K562 (cell line): ENCODE data around the gene DYNC2H1. TPM values are rescaled to one million over a fixed set of nuclear protein-coding genes. Genes with fewer than 3 reads are reported as not detected.

Experiments used
- ATAC-seq: fragments of 200-7000 bp; cut with Tn5 transposase; 3 replicates; pipeline ENCODE4 v1.9.1; 2020; ENCODE audit warnings: moderate library complexity
- BruUV-seq: library from RNA; stranded (reverse); fragments of 400-500 nt; replicated peaks from 2 replicates; lab custom pipeline; 2021; lab: Mats Ljungman, UMichigan
- CTCF ChIA-PET: fragments of 300-600 bp; formaldehyde crosslinking; extraction: SDS; loops from one replicate; lab custom pipeline; 2021; ENCODE audit warnings: low intra/inter-chr PET ratio; lab: Yijun Ruan, JAX
- POLR2A ChIA-PET: fragments of 300-600, 350-650 bp; sonication (Branson Sonifier 250); formaldehyde crosslinking; extraction: SDS; loops from one replicate; lab custom pipeline; 2021; ENCODE audit warnings: antibody characterized with exemption, inconsistent platforms; lab: Yijun Ruan, JAX
- DNase-seq, 4 experiments: peaks; one replicate each; pipeline versions ENCODE4 v3.0.0 to v3.0.0-alpha.2; 2011 to 2018; ENCODE audit warnings: low spot score in 3 of 4, mixed read lengths in 3 of 4; ENCODE audit errors: extremely low read depth in 1 of 4
- FAIRE-seq: peaks from 2 replicates; lab custom pipeline; 2011; peaks lifted over from hg19 to GRCh38; lab: Jason Lieb, UNC
- H2AFZ ChIP-seq: 2 replicates; pipeline ENCODE4 v1.6.0; 2011; ENCODE audit warnings: low read depth, low read length, control low read depth, inconsistent platforms
- H3K27ac ChIP-seq: fragments of 200-600 bp; 3 replicates; pipeline ENCODE4 v1.8.0; 2011; ENCODE audit warnings: low read depth, mild to moderate bottlenecking, control low read depth, inconsistent platforms, low read length, moderate library complexity, mixed read lengths; ENCODE audit errors: extremely low read depth
- H3K27me3 ChIP-seq, 2 experiments: fragments of 300-600 bp in 1 of 2; 2 replicates in 1 of 2; 3 replicates in 1 of 2; pipeline versions ENCODE4 v1.6.0 to v1.8.0; 2011; ENCODE audit warnings: inconsistent platforms in 2 of 2, low read length in 2 of 2, mild to moderate bottlenecking in 1 of 2, mixed read lengths in 1 of 2, moderate library complexity in 1 of 2; ENCODE audit not compliant: control insufficient read depth in 2 of 2, insufficient read depth in 2 of 2
- H3K36me3 ChIP-seq: fragments of 300-600 bp; 3 replicates; pipeline ENCODE4 v1.8.0; 2011; ENCODE audit warnings: mild to moderate bottlenecking, low read length, inconsistent platforms; ENCODE audit not compliant: control insufficient read depth, insufficient read depth
- H3K4me1 ChIP-seq, 2 experiments: fragments of 200-600 bp in 1 of 2; replicated peaks in 1 of 2; 2 replicates in 1 of 2; 3 replicates in 1 of 2; pipeline versions ENCODE4 v1.5.1 to v1.8.0; 2011; ENCODE audit warnings: inconsistent platforms in 2 of 2, low read length in 2 of 2, mild to moderate bottlenecking in 1 of 2, mixed read lengths in 1 of 2, moderate library complexity in 1 of 2; ENCODE audit not compliant: control insufficient read depth in 2 of 2, insufficient read depth in 2 of 2
- H3K4me2 ChIP-seq: 2 replicates; pipeline ENCODE4 v1.6.1; 2011; ENCODE audit warnings: low read length, control low read depth, inconsistent platforms, mixed read lengths; ENCODE audit not compliant: insufficient read depth
- H3K4me3 ChIP-seq: fragments of 200-600 bp; sonication (generic), shearing (Covaris generic); 2 replicates; pipeline ENCODE4 v1.5.1; 2016; ENCODE audit warnings: control low read depth, inconsistent platforms
- H3K79me2 ChIP-seq: fragments of 200-600 bp; 3 replicates; pipeline ENCODE4 v1.8.0; 2011; ENCODE audit warnings: low read length, inconsistent platforms; ENCODE audit not compliant: control insufficient read depth, insufficient read depth
- H3K9ac ChIP-seq, 2 experiments: 2 replicates each; pipeline versions ENCODE4 v1.6.0 to v1.6.1; 2011; ENCODE audit warnings: low read depth in 2 of 2, low read length in 2 of 2, control low read depth in 1 of 2, inconsistent platforms in 1 of 2, mild to moderate bottlenecking in 1 of 2, mixed read lengths in 1 of 2; ENCODE audit not compliant: insufficient read depth in 1 of 2
- H3K9me1 ChIP-seq: one replicate; pipeline ENCODE4 v1.6.0; 2011; ENCODE audit warnings: inconsistent platforms, mild to moderate bottlenecking, low read length, moderate library complexity; ENCODE audit not compliant: control insufficient read depth, insufficient read depth
- H3K9me3 ChIP-seq: replicated peaks from 2 replicates; pipeline ENCODE4 v1.5.1; 2011; ENCODE audit warnings: low read depth, low read length, inconsistent platforms; ENCODE audit not compliant: control insufficient read depth, insufficient read depth
- H4K20me1 ChIP-seq: replicated peaks from 2 replicates; pipeline ENCODE4 v1.6.1; 2011; ENCODE audit warnings: low read length, inconsistent platforms, mixed read lengths; ENCODE audit not compliant: control insufficient read depth, insufficient read depth
- CCNT2 ChIP-seq: IDR thresholded peaks from 2 replicates; pipeline ENCODE4 v1.6.1; 2011; ENCODE audit warnings: borderline replicate concordance, low read depth, mild to moderate bottlenecking, moderate library complexity, mixed read lengths, low read length; ENCODE audit not compliant: insufficient read length; ENCODE audit errors: extremely low read depth
- FOXA1 ChIP-seq: fragments of 450-650 bp; IDR thresholded peaks from 2 replicates; pipeline ENCODE4 v1.6.1; 2016; ENCODE audit warnings: mild to moderate bottlenecking, borderline replicate concordance
- FOXP1 ChIP-seq: sonication (generic); formaldehyde crosslinking; IDR thresholded peaks from 2 replicates; pipeline ENCODE4 v1.8.0; 2022; ENCODE audit warnings: mild to moderate bottlenecking, missing genetic modification reagents
- PRMT5 ChIP-seq: sonication (generic); formaldehyde crosslinking; IDR thresholded peaks from 2 replicates; pipeline ENCODE4 v1.5.0; 2020; ENCODE audit warnings: missing genetic modification reagents
- ZBTB17 ChIP-seq: fragments of 450-650 bp; formaldehyde crosslinking; IDR thresholded peaks from 2 replicates; pipeline ENCODE4 v1.4.0; 2020; ENCODE audit warnings: mild to moderate bottlenecking
- ZFP1 ChIP-seq: fragments of 450-650 bp; formaldehyde crosslinking; IDR thresholded peaks from 2 replicates; pipeline ENCODE4 v1.4.0; 2020; ENCODE audit warnings: mild to moderate bottlenecking, mixed read lengths
- ZNF551 ChIP-seq: fragments of 250-450 bp; sonication (Bioruptor Pico); IDR thresholded peaks from 2 replicates; pipeline ENCODE4 v1.5.0; 2021; ENCODE audit warnings: mild to moderate bottlenecking, moderate library complexity
- WGBS: fragments of 100-300 bp; shearing (Covaris generic); methylation state at CpG from one replicate; pipeline ENCODE4 v1.1.6; 2016; ENCODE audit warnings: low coverage, mixed read lengths; ENCODE audit not compliant: insufficient coverage; ENCODE audit errors: missing lambda C conversion rate; 5-methylcytosine and 5-hydroxymethylcytosine counted together
- in situ Hi-C: fragments of 300-500 bp; cut with MboI; formaldehyde crosslinking; loops from 4 replicates; pipeline ENCODE4 v1.15.0; 2018; ENCODE audit warnings: inconsistent platforms, mixed read lengths
- intact Hi-C: fragments of 100-400 bp; cut with micrococcal nuclease; formaldehyde crosslinking; loops from 2 replicates; pipeline ENCODE4 v1.14.2; 2022
- polyA plus RNA-seq, 8 experiments: library from polyadenylated mRNA; depleted of rRNA in 4 of 8; stranded (reverse) in 5 of 8; unstranded in 3 of 8; fragments of >200 nt; fragmentation: Nextera tagmentation in 2 of 8; fragmentation: Illumina TruSeq in 1 of 8; extraction: Ambion mirVana in 2 of 8; extraction: Trizol in 1 of 8; gene quantifications; 2 replicates each; pipeline versions ENCODE4 v1.2.1 to v1.2.3, GENCODE V29; 2011 to 2014; ENCODE audit warnings: inconsistent platforms in 1 of 8, missing spikeins in 1 of 8
- total RNA-seq, 7 experiments: library from RNA; depleted of rRNA in 6 of 7; stranded (reverse); fragments of >200 nt in 6 of 7; fragmentation: Illumina TruSeq in 2 of 7; extraction: Trizol in 2 of 7; gene quantifications; 2 replicates each; pipeline versions ENCODE4 v1.2.1 to v1.2.3, GENCODE V29; 2011 to 2021; ENCODE audit warnings: low replicate concordance in 1 of 7
- TF ChIP-seq, protein P1 (sequence below): fragments of 450-650 bp; formaldehyde crosslinking; IDR thresholded peaks from 2 replicates; pipeline ENCODE4 v1.4.0; 2022; ENCODE audit warnings: missing genetic modification characterization

The DYNC2H1 gene
- total and polyA plus RNA-seq, 9 of the 15 experiments (the other 6 are each of a cell fraction or from before 2014, with no cell fraction given), result 0.08 to 0.64 (median 0.20) TPM

DNA sequence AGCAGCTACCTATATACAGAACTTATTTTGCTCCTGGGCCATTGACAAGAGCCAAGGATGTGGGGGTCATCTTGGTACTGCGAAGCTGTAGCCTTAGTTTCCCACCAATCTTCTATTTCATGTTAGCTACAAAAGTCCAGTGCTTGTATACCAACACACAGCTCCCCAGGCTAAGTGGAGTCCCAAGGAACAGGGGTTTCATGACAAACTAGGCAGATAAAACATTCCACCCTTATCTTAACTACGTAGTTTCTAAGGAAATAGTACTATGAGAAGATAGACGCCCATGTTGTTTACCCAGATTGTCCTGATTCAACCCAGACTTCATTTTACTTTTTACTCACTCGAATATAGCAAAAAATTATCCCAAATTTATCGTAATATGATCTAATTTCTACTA lies 218.5 kb downstream of the DYNC2H1 start:
- Histone ChIP-seq H3K4me1 (no peaks in the 10 kb centered on the region), H3K4me2 (no peak overlapping the region), H3K9ac (no peak overlapping the region), H4K20me1 (no peaks in the 10 kb centered on the region), H3K9me3 (no peaks in the 10 kb centered on the region; the same call in 1 of the 2 replicates), H3K36me3 (no peaks in the 10 kb centered on the region), H3K4me3 (no peak overlapping the region), H3K27ac (no peak overlapping the region), H3K9me1 (no peaks in the 10 kb centered on the region), H3K27me3 (no peaks in the 10 kb centered on the region), H3K79me2 (no peaks in the 10 kb centered on the region), H2AFZ (no peak overlapping the region)
- in situ Hi-C loops (no loop called here), intact Hi-C loops (no loop called here)
- FAIRE-seq (no peak), DNase-seq (no peak), ATAC-seq (no peak)
- no TSS peak for BruUV-seq
- ChIA-PET POLR2A (no interaction called here), CTCF (no interaction called here)
- WGBS, result 0% methylated on average over 5 of the region's 5 CpGs
- TF ChIP-seq FOXA1 (no peak), PRMT5 (CRISPR knock-in tag) (no peak)

DNA sequence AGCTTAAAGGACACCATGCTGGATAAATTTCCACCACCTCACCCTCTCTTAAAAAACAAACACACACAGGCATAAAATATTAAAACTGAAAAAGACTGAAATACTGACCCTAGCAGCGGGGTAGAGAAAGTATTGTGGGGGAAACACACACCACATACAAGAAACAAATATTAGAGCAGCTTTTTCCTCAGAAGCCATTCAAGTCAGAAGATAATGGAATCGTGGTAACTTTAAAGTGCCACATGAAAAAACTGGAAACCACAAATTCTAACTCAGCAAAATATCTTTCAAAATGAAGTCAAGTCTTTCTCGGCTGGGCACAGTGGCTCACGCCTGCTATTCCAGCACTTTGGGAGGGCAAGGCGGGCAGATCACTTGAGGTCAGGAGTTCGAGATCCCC lies 223.2 kb downstream of the DYNC2H1 start:
- no peak overlapping the region for H3K4me3 ChIP-seq
- no peak overlapping the region for H3K9ac ChIP-seq
- H3K27ac ChIP-seq, result no peak overlapping the region
- H3K9me1 ChIP-seq, result no peaks in the 10 kb centered on the region
- DNase-seq (no peak), FAIRE-seq (no peak), ATAC-seq (no peak)
- TF ChIP-seq, protein P1, sequence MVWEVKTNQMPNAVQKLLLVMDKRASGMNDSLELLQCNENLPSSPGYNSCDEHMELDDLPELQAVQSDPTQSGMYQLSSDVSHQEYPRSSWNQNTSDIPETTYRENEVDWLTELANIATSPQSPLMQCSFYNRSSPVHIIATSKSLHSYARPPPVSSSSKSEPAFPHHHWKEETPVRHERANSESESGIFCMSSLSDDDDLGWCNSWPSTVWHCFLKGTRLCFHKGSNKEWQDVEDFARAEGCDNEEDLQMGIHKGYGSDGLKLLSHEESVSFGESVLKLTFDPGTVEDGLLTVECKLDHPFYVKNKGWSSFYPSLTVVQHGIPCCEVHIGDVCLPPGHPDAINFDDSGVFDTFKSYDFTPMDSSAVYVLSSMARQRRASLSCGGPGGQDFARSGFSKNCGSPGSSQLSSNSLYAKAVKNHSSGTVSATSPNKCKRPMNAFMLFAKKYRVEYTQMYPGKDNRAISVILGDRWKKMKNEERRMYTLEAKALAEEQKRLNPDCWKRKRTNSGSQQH (CRISPR knock-in tag), result no peak
- TF ChIP-seq ZNF551 (no peak), CCNT2 (no peak), FOXP1 (CRISPR knock-in tag) (no peak), ZBTB17 (CRISPR knock-in tag) (no peak), ZFP1 (no peak)
- in situ Hi-C loops (no loop called here), intact Hi-C loops (no loop called here)
- no peaks in the 10 kb centered on the region for H3K36me3 ChIP-seq
- H3K9me3 ChIP-seq, result no peaks in the 10 kb centered on the region
- 0% methylated on average over 5 of the region's 6 CpGs for WGBS
- no peak overlapping the region for H3K4me2 ChIP-seq
- POLR2A ChIA-PET, result no interaction called here
- H4K20me1 ChIP-seq, result no peaks in the 10 kb centered on the region
- no peak overlapping the region for H2AFZ ChIP-seq
- no peaks in the 10 kb centered on the region for H3K79me2 ChIP-seq
- no TSS peak for BruUV-seq
- H3K4me1 ChIP-seq, result no peaks in the 10 kb centered on the region
- CTCF ChIA-PET, result interaction anchor here (0.7 kb wide), 1 partner anchor 130 kb away, joined by 3 read pairs; no protein-coding TSS in a partner anchor
- no peaks in the 10 kb centered on the region for H3K27me3 ChIP-seq
